Hepatocyte (in vitro differentiated cells): ENCODE results near the gene MBD6.

Experiments used
- CTCF ChIP-seq: fragments of 200-600 bp; sonication (generic); IDR thresholded peaks from 2 replicates; pipeline ENCODE4 v1.5.1; 2016; ENCODE audit warnings: antibody characterized with exemption, mild to moderate bottlenecking; ENCODE audit not compliant: poor library complexity
- EZH2 ChIP-seq: fragments of 200-600 bp; sonication (generic); IDR thresholded peaks from 2 replicates; pipeline ENCODE4 v1.6.1; 2016; ENCODE audit warnings: antibody characterized with exemption, mild to moderate bottlenecking, borderline replicate concordance

GRCh38 chr12:57543581-57543980 lies 21.0 kb downstream of the MBD6 start:
- TF ChIP-seq CTCF (no peak), EZH2 (no peak)
